K562 treated with DMSO at 1 percent for 48 hours (cell line): Measurements from ENCODE around the gene KIF26A. TPM values are rescaled to one million over a fixed set of nuclear protein-coding genes. Genes with fewer than 3 reads are reported as not detected.

Experiments used
- total RNA-seq: library from RNA; unstranded; fragments of 300-600 nt; gene quantifications from 2 replicates; pipeline ENCODE4 v1.2.3, GENCODE V29; 2022; ENCODE audit warnings: low replicate concordance; ENCODE audit errors: extremely low read depth

KIF26A gene
- total RNA-seq, result not detected in 2 replicates

GRCh38 chr14:104138098-104138717, at the start of gene KIF26A:
KIF26A (plus strand) TSS chr14:104138587; CDS start chr14:104138723, 136 bp downstream.

Other genes with a start within 250 kb of the KIF26A start
- not detected in 2 replicates for gene TDRD9, start 210.1 kb upstream of the KIF26A start, total RNA-seq
- gene RD3L, start 196.1 kb upstream of the KIF26A start, total RNA-seq, result not detected in 2 replicates
- not detected in 2 replicates for gene ASPG, start 52.9 kb upstream of the KIF26A start, total RNA-seq